ENCODE results near the gene DCTPP1.

DCTPP1 gene

DNA sequence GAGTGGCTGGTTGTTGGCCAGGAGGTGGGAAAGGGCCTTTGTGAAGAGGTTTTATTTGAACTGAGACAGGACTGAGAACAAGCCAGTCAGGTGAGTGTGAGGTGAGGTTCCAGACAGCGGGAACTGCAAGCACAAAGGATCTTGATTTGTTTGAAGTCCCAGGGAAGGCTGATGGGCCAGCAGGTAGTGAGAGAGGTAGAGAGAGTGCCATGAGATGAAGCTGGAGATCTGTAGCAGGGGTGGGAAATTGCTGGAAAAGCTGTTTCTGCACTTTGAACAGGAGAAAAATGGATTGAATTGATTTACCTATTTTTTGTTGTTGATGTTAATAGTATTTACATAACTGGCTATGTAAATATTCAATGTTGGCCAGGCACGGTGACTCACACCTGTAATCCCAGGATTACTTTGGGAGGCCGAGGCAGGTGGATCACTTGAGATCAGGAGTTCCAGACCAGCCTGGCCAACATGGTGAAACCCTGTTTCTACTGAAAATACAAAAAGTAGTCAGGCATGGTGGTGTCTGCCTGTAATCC lies 7.7 kb upstream of the DCTPP1 start:
- DNase-seq (ENCODE audit: insufficient read length, low spot score) (no peak), FAIRE-seq (no peak)
- no peak for TF ChIP-seq PAX5 (IDR thresholded peaks at IDR 0.05; ENCODE audit: insufficient read depth, low read length, severe bottlenecking)
- no peak for TF ChIP-seq POLR2AphosphoS5 (IDR thresholded peaks at IDR 0.05; ENCODE audit: low read depth, low read length)
- no peak for TF ChIP-seq POLR2A (IDR thresholded peaks at IDR 0.05; ENCODE audit: low read depth, low read length)
- TF ChIP-seq TAF1 (IDR thresholded peaks at IDR 0.05; ENCODE audit: low read depth, low read length), result no peak
- TF ChIP-seq POU2F2 (IDR thresholded peaks at IDR 0.05; ENCODE audit: low read depth, low read length), result no peak
- TF ChIP-seq SPI1 (IDR thresholded peaks at IDR 0.05; ENCODE audit: low read depth, low read length), result no peak

DNA sequence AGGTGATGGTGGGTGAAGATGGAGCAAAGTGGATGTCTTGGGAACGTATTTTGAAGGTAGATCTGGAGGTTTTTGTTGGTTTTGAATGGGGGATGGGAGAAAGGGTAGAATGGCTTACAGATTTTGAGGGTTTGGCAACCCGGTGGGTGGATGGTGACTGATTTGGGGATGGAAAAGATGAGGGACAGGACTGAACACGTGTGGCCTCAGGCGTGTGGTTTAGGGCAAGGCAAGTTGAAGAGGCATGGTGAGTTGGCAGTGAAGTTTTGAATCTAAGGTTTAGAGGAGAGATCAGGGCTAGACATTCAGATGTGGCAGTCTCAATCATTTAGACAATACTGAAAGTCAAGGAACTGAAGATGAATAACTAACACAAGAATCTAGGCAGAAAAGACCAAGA lies 5.0 kb upstream of the DCTPP1 start:
- TF ChIP-seq SPI1 (IDR thresholded peaks at IDR 0.05; ENCODE audit: low read depth, low read length) (no peak), POLR2A (IDR thresholded peaks at IDR 0.05; ENCODE audit: low read depth, low read length) (no peak), TAF1 (IDR thresholded peaks at IDR 0.05; ENCODE audit: low read depth, low read length) (no peak), POLR2AphosphoS5 (IDR thresholded peaks at IDR 0.05; ENCODE audit: low read depth, low read length) (no peak), POU2F2 (IDR thresholded peaks at IDR 0.05; ENCODE audit: low read depth, low read length) (no peak), PAX5 (IDR thresholded peaks at IDR 0.05; ENCODE audit: insufficient read depth, low read length, severe bottlenecking) (no peak)
- FAIRE-seq, result no peak
- no peak for DNase-seq (ENCODE audit: insufficient read length, low spot score)

DNA sequence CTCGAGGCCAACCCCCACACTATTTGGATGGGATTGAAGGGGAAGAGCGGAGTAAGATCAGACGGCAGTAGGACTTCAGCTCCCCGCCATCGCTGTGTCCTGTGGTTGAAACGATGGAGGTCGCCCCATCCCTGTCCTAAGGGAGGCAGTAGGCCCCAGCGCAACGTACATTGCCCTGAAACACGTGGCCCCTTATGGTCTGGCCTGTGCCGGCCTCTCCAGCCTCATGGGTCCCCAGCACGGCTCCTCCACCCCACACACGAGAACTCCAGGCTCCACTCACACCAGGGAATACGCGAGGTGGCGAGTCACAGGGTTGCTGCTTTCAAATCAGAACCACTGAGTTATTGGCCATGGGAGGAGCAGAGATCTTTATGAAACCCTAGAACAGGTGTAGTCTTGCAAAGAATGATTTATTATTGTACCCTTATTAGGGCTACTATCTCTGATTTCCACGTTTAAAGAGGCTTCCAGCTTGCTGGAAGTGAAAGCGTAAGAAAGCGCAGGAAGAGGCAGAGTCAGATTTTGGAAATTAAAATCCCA lies 669 bp upstream of the DCTPP1 start:
- FAIRE-seq, result no peak
- DNase-seq (ENCODE audit: insufficient read length, low spot score), result no peak
- TF ChIP-seq POLR2AphosphoS5 (IDR thresholded peaks at IDR 0.05; ENCODE audit: low read depth, low read length) (no peak), POU2F2 (IDR thresholded peaks at IDR 0.05; ENCODE audit: low read depth, low read length) (no peak), SPI1 (IDR thresholded peaks at IDR 0.05; ENCODE audit: low read depth, low read length) (no peak), POLR2A (IDR thresholded peaks at IDR 0.05; ENCODE audit: low read depth, low read length) (no peak), PAX5 (IDR thresholded peaks at IDR 0.05; ENCODE audit: insufficient read depth, low read length, severe bottlenecking) (no peak)

DNA sequence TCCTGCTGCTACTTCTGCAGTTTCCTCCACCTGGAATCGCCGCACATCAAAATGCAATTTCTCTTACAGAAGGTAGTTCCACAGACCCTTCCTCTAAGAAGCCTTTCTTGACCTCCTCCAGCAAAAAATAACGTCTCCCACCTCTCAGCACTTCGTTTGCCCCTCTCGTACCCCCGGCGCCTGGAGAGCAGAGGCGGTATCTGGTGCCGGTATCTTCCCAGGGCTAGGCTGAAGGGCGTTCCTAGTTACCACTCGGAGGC lies 482 bp downstream of the DCTPP1 start:
- 0 out of 2 replicates have a peak, but pooled peaks have one; percentile 11 for TF ChIP-seq POLR2AphosphoS5 (IDR thresholded peaks at IDR 0.05; ENCODE audit: low read depth, low read length)
- no peak for TF ChIP-seq SPI1 (IDR thresholded peaks at IDR 0.05; ENCODE audit: low read depth, low read length)
- DNase-seq (ENCODE audit: insufficient read length, low spot score) (no peak), FAIRE-seq (no peak)

DNA sequence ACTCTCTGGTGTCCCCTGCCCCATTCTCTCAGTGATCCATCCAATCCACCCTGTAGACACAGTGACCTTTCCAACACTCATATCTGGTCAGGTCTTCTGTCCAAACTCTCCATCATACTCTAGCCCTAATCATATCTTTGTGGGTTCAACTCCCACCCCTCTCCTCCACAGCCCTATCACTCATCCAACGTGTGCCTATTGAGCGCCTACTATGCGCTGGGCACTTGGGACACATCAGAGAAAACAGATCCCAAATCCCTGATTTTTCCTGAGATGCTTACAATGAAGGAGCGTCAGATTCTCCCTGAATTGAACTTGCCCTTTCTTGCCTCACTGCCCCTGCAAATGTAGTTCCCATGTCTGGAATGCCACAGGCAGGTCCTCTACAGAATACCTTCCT lies 1.8 kb downstream of the DCTPP1 start:
- no peak for TF ChIP-seq SPI1 (IDR thresholded peaks at IDR 0.05; ENCODE audit: low read depth, low read length)
- TF ChIP-seq TAF1 (IDR thresholded peaks at IDR 0.05; ENCODE audit: low read depth, low read length), result no peak
- TF ChIP-seq POLR2AphosphoS5 (IDR thresholded peaks at IDR 0.05; ENCODE audit: low read depth, low read length), result no peak
- FAIRE-seq (no peak), DNase-seq (ENCODE audit: insufficient read length, low spot score) (no peak)

DNA sequence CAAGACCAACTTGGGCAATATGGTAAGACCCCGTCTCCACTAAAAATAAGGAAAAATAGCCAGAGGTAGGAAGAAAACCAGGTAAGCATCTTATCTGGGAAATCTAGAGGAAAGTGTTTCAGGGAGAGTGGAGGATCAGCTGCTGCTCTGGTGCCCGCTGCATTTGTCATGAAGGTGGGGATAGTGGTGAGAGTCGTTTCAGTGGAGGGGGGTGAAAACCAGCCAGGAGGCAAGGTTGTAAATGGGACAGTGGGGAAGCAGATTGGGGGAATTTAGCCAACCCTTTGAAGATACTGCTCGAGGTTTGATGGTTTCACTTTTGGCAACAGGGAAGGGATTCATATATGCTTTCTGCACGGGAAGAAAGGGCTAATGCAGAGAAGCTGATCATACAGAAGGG lies 8.8 kb downstream of the DCTPP1 start:
- no peak for TF ChIP-seq TAF1 (IDR thresholded peaks at IDR 0.05; ENCODE audit: low read depth, low read length)
- no peak for TF ChIP-seq POLR2AphosphoS5 (IDR thresholded peaks at IDR 0.05; ENCODE audit: low read depth, low read length)
- no peak for TF ChIP-seq PAX5 (IDR thresholded peaks at IDR 0.05; ENCODE audit: insufficient read depth, low read length, severe bottlenecking)
- no peak for TF ChIP-seq POLR2A (IDR thresholded peaks at IDR 0.05; ENCODE audit: low read depth, low read length)
- no peak for TF ChIP-seq POU2F2 (IDR thresholded peaks at IDR 0.05; ENCODE audit: low read depth, low read length)
- TF ChIP-seq SPI1 (IDR thresholded peaks at IDR 0.05; ENCODE audit: low read depth, low read length), result no peak
- FAIRE-seq (no peak), DNase-seq (ENCODE audit: insufficient read length, low spot score) (no peak)

DNA sequence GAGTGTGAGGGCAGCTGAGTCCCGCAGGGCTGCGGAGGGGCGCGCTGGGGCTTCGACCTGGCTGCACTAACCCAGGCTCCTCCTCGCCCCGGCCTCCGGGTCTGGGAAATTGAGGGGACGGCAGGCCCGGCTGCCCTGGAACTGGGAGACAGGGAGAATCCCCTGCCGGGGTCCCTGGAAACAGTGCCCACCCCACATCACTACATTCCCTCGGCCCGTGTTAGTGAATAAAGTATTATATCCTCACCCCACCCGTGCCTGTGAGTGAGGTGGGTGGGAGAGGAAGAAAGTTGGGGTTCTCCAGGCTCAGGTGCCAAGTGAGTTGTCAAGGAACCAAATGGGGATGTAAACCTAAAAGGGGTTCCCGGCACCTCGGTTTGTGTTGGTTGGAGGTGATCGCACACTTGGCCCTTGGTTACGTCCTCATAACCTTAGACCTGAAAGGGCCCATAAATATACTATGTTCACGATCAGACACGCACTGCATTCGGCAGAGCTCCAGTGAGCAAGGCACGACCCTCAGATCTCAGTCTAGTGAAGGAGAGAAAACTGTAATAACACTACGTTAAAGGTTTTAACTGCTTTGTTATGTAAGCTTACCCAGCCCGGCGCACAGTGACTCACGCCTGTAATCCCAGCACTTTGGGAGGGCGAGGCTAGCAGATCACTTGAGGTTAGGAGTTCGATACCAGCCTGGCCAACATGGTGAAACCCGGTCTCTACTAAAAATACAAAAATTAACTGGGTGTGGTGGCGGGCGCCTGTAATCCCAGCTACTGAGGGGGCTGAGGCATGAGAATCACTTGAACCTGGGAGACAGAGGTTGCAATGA lies 11.3 kb downstream of the DCTPP1 start:
- TF ChIP-seq PAX5 (IDR thresholded peaks at IDR 0.05; ENCODE audit: insufficient read depth, low read length, severe bottlenecking) (no peak), POU2F2 (IDR thresholded peaks at IDR 0.05; ENCODE audit: low read depth, low read length) (no peak), POLR2A (IDR thresholded peaks at IDR 0.05; ENCODE audit: low read depth, low read length) (no peak), POLR2AphosphoS5 (IDR thresholded peaks at IDR 0.05; ENCODE audit: low read depth, low read length) (no peak), SPI1 (IDR thresholded peaks at IDR 0.05; ENCODE audit: low read depth, low read length) (no peak), TAF1 (IDR thresholded peaks at IDR 0.05; ENCODE audit: low read depth, low read length) (no peak)
- DNase-seq (ENCODE audit: insufficient read length, low spot score) (no peak), FAIRE-seq (no peak)

DNA sequence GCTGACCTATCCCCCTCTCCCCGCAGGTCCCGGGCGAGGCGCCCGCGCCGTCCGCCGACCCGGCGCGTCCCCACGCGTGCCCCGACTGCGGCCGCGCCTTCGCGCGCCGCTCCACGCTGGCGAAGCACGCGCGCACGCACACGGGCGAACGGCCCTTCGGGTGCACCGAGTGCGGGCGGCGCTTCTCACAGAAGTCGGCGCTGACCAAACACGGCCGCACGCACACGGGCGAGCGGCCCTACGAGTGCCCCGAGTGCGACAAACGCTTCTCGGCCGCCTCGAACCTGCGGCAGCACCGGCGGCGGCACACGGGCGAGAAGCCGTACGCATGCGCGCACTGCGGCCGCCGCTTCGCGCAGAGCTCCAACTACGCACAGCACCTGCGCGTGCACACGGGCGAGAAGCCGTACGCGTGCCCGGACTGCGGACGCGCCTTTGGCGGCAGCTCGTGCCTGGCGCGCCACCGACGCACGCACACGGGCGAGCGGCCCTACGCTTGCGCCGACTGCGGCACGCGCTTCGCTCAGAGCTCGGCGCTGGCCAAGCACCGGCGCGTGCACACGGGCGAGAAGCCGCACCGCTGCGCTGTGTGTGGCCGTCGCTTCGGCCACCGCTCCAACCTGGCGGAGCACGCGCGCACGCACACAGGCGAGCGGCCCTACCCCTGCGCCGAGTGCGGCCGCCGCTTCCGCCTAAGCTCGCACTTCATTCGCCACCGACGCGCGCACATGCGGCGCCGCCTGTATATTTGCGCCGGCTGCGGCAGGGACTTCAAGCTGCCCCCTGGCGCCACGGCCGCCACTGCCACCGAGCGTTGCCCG lies 12.1 kb downstream of the DCTPP1 start:
- DNase-seq (ENCODE audit: insufficient read length, low spot score) (peak; percentile 88), FAIRE-seq (peak; percentile 100)
- peak; percentile 54; the same call in 1 of the 2 replicates for TF ChIP-seq POLR2AphosphoS5 (IDR thresholded peaks at IDR 0.05; ENCODE audit: low read depth, low read length)
- TF ChIP-seq PAX5 (IDR thresholded peaks at IDR 0.05; ENCODE audit: insufficient read depth, low read length, severe bottlenecking), result no peak

DNA sequence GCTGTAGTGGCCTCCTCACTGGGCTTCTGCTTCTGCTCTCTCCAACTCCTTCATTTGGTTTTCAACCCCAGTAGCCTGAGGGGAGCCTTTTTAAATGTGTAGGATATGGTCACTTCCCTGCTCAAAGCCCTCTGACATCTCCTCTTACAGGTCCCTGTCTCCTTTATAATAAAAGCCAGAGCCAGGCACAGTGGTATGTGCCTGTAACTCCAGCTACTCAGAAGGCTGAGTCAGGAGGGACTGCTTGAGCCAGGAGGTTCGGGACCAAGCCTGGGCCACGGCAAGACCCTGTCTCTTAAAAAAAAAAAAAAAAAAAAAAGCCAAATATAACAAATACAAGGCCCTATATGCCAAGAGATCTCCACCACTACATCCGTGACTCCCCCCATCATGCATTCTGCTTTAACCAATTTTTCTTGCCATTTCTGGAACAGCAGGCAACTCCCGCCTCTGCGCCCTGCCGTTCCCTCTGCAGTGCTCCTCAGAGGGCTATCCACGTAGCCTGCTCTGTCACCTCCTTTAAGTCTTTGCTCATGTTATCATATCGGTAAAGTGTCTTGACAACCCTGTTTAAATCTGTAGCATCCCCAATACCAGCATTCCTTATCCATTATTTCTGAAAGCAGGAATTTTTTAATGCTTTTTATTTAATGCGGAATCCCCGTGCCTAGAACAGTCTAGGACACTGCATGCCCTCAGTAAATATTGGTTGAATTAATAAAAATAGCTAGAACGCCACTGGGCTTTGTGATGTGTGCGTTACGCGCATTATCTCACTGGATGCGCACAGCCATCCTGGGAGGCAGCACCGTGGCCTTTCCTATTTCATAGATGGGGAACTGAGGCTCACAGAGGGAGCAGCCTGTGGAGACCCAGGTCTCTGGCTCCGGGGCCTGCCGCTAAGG lies 13.0 kb downstream of the DCTPP1 start:
- TF ChIP-seq POLR2A (IDR thresholded peaks at IDR 0.05; ENCODE audit: low read depth, low read length), result no peak
- no peak for TF ChIP-seq POU2F2 (IDR thresholded peaks at IDR 0.05; ENCODE audit: low read depth, low read length)
- TF ChIP-seq SPI1 (IDR thresholded peaks at IDR 0.05; ENCODE audit: low read depth, low read length), result no peak
- TF ChIP-seq PAX5 (IDR thresholded peaks at IDR 0.05; ENCODE audit: insufficient read depth, low read length, severe bottlenecking), result no peak
- no peak for TF ChIP-seq TAF1 (IDR thresholded peaks at IDR 0.05; ENCODE audit: low read depth, low read length)
- no peak for TF ChIP-seq POLR2AphosphoS5 (IDR thresholded peaks at IDR 0.05; ENCODE audit: low read depth, low read length)
- FAIRE-seq (no peak), DNase-seq (ENCODE audit: insufficient read length, low spot score) (no peak)
